Superior temporal gyrus (tissue), 1 donor: Measurements from ENCODE around the gene GRPEL1.

ENCODE experiments used
- DNase-seq: peaks from one replicate; pipeline ENCODE4 v3.0.0-alpha.2; 2016; ENCODE audit errors: extremely low spot score

GRPEL1 gene

GRCh38 chr4:7045553-7045952 lies 22.3 kb downstream of the GRPEL1 start:
- DNase-seq: no peak

GRCh38 chr4:7044137-7044930 lies 23.5 kb downstream of the GRPEL1 start:
- DNase-seq: peak; percentile 20

GRCh38 chr4:7043284-7044136 lies 24.4 kb downstream of the GRPEL1 start, which contains the start of gene TADA2B:
TSS of gene TADA2B (plus strand) at chr4:7043372. CDS start at chr4:7043580, 208 bp downstream.
- no peak for DNase-seq

- DNase-seq: peak; percentile 97
These were observed 25.2 kb downstream of the GRPEL1 start for GRCh38 chr4:7042503-7043283.

DNA sequence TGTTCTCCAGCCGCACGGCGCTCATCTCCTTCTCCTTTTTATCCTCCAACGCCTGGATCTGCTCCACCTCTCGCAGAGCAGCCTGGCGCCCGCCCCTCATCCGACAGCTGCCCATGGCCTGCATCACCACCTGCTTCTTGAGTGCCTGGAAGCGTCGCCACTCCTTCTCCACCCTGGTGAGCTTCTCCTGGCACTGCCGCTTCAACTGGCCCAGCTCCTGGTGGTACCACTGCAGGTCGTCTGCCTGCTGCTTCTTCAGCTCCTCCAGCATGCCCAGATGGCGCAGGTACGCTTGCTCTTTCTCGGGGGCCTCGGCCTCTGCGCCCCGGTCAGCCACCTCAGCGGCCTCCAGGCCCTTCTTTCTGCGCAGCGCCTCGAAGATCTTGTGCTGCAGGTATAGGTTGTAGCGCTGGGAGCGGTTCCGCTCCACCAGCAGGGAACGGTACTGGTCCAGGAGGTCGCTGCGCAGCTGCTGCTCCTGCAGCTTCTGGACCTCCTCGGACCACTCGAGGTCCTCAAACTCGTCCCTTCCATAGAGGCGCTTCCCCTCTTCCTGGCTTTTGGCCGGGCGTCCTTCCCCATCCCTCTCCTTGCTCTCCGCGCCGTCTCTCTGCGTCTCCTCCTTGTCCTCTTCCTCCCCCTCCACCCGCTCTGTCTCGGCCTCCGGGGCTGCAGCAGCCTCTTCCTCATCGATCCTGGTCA lies 25.9 kb downstream of the GRPEL1 start:
- no peak for DNase-seq

DNA sequence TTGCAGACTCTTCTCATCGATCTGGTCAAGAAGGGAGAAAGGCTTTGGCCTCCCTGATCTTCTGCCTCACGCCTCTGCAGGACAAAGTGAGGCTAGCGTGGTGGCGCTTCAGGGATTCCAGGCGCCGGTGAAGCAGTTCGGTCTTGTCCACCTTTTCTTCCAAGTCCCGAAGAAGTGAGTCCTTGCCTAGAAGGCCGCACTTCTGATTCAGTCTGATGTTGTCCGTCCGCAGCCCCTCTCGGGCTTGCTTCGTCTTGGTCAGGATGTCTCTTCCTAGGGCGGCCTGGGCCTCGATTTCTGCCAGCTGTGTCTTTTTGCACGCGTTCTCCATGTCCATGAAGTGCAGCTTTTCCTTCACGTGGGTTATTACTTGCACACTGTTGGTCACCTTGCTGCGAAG lies 26.6 kb downstream of the GRPEL1 start:
- no peak for DNase-seq

- DNase-seq: no peak
These were observed 27.1 kb downstream of the GRPEL1 start for GRCh38 chr4:7040765-7041164.

GRCh38 chr4:7037425-7037824 lies 30.4 kb downstream of the GRPEL1 start:
- no peak for DNase-seq

GRCh38 chr4:7034262-7035081 lies 33.4 kb downstream of the GRPEL1 start:
- DNase-seq: no peak

GRCh38 chr4:7032596-7032995 lies 35.3 kb downstream of the GRPEL1 start:
- no peak for DNase-seq

GRCh38 chr4:7031558-7032449 lies 36.1 kb downstream of the GRPEL1 start:
- DNase-seq: no peak

GRCh38 chr4:7030856-7031255 lies 37.0 kb downstream of the GRPEL1 start:
- no peak for DNase-seq

GRCh38 chr4:7029921-7030320 lies 37.9 kb downstream of the GRPEL1 start:
- DNase-seq: no peak

- DNase-seq: peak; percentile 26
These were observed 38.7 kb downstream of the GRPEL1 start for GRCh38 chr4:7029212-7029611.

GRCh38 chr4:7027913-7028312 lies 40.0 kb downstream of the GRPEL1 start:
- no peak for DNase-seq

DNA sequence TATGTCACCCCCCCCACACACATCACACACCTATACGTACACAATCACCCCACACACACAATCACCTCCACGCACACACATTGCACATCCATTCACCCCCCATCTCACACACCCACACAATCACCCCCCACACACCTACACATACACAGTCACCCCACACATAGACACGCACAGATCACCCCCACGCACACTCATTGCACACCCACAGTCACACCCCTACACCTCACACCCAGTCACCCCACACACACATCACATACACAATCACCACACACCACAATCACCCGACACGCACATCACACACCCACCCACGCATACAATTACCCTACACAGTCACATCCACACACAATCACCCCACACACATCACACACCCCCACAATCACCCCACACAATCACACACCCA lies 40.6 kb downstream of the GRPEL1 start:
- DNase-seq: no peak

- DNase-seq: no peak
These were observed 41.8 kb downstream of the GRPEL1 start for GRCh38 chr4:7026107-7026506.

- DNase-seq: no peak
These were observed 42.7 kb downstream of the GRPEL1 start for GRCh38 chr4:7025040-7025602.

DNA sequence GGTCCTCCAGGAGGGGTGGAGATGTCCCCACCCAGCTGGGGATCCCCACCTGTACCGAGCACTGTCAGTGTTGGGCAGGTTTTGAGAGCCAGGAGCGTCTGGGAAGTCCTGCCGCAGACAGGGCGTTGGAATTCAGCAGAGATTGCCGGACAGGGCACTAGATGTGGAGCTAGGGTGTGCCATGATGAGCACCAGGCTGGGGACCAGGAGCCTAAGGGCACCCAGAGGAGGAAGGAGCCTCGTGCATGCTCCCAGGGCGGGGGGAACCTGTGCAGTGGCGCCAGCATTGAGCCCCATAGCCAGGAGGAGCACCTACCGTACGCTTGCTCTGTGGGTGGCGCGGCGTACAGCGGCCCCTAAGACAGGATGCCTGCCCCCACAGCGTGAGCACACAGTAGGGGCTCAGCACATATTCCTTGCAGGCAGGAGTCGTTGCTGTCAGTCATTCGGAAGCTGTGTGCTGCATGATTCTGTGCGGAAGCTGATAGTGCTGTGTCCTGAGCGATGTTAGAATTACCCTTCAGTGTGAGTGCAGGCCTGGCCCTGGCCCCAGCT lies 43.5 kb downstream of the GRPEL1 start:
- DNase-seq: no peak
